DMS114 treated with DMSO at 0.1 percent for 48 hours (cell line): Measurements from ENCODE around the gene ARHGEF33.
"Not testable (repeated sequence)": the region's sequence is repeated elsewhere in the genome, so short reads cannot be mapped to it uniquely, and the experiment has no call there.

Source experiments
- DNase-seq: peaks from one replicate; lab custom pipeline; 2025; ENCODE audit not compliant: unreplicated experiment; lab: John Stamatoyannopoulos, UW

ARHGEF33 gene

GRCh38 chr2:38907743-38908562, 18.3 kb downstream of the ARHGEF33 start:
- DNase-seq = no peak

GRCh38 chr2:38909872-38910271, 20.2 kb downstream of the ARHGEF33 start:
- DNase-seq = no peak

GRCh38 chr2:38911191-38911590, 21.5 kb downstream of the ARHGEF33 start:
- DNase-seq = no peak

GRCh38 chr2:38912619-38913018, 22.9 kb downstream of the ARHGEF33 start:
- no peak for DNase-seq

- no peak for DNase-seq
These were observed 32.7 kb downstream of the ARHGEF33 start for GRCh38 chr2:38922389-38922788.

GRCh38 chr2:38922902-38923301, 33.2 kb downstream of the ARHGEF33 start:
- no peak for DNase-seq

GRCh38 chr2:38925982-38926381, 36.3 kb downstream of the ARHGEF33 start:
- DNase-seq = no peak

GRCh38 chr2:38930600-38930999, 40.9 kb downstream of the ARHGEF33 start:
- DNase-seq = no peak

GRCh38 chr2:38932586-38932985, 42.9 kb downstream of the ARHGEF33 start:
- DNase-seq = no peak

GRCh38 chr2:38933653-38934052, 44.0 kb downstream of the ARHGEF33 start:
- no peak for DNase-seq

GRCh38 chr2:38934742-38935141, 45.1 kb downstream of the ARHGEF33 start:
- no peak for DNase-seq

GRCh38 chr2:38935568-38936172, 46.0 kb downstream of the ARHGEF33 start:
- no peak for DNase-seq

- not testable (repeated sequence) for DNase-seq
These were observed 46.8 kb downstream of the ARHGEF33 start for GRCh38 chr2:38936516-38936915.

GRCh38 chr2:38937548-38937947, 47.9 kb downstream of the ARHGEF33 start:
- no peak for DNase-seq

- no peak for DNase-seq
These were observed 51.1 kb downstream of the ARHGEF33 start for GRCh38 chr2:38940746-38941145.

- DNase-seq = no peak
These were observed 54.1 kb downstream of the ARHGEF33 start for GRCh38 chr2:38943784-38944183.

GRCh38 chr2:38945372-38945771, 55.7 kb downstream of the ARHGEF33 start:
- DNase-seq = no peak

GRCh38 chr2:38945911-38946310, 56.2 kb downstream of the ARHGEF33 start:
- DNase-seq = no peak

GRCh38 chr2:38947241-38948239, 57.9 kb downstream of the ARHGEF33 start:
- DNase-seq = peak; percentile 65

GRCh38 chr2:38948387-38948882, 58.8 kb downstream of the ARHGEF33 start:
- DNase-seq = no peak

GRCh38 chr2:38948995-38949394, 59.3 kb downstream of the ARHGEF33 start:
- no peak for DNase-seq
